Activated T-cell treated with anti-CD3 and anti-CD28 coated beads, Interleukin-2, amount 50 U/mL, for 24 hours (primary cell): Measurements from ENCODE around the gene NR6A1.
A peak's percentile ranks its signal among the peaks of the same experiment; 100 is the strongest.

Experiments used
- DNase-seq: peaks from one replicate; pipeline ENCODE4 v3.0.0-alpha.2; 2020
- H3K27ac Mint-ChIP-seq: 2 replicates; pipeline ENCODE4 v1.8.0; 2020; ENCODE audit warnings: mild to moderate bottlenecking, mixed read lengths
- H3K27me3 Mint-ChIP-seq: 2 replicates; pipeline ENCODE4 v1.8.0; 2020; ENCODE audit warnings: mixed read lengths
- H3K36me3 Mint-ChIP-seq: 2 replicates; pipeline ENCODE4 v1.8.0; 2020; ENCODE audit warnings: low read depth, mixed read lengths
- H3K4me1 Mint-ChIP-seq: 2 replicates; pipeline ENCODE4 v1.8.0; 2020; ENCODE audit warnings: low read depth, mixed read lengths
- H3K4me3 Mint-ChIP-seq: 2 replicates; pipeline ENCODE4 v1.8.0; 2020; ENCODE audit warnings: mild to moderate bottlenecking, moderate library complexity, mixed read lengths
- H3K9me3 Mint-ChIP-seq: 2 replicates; pipeline ENCODE4 v1.8.0; 2020; ENCODE audit warnings: mixed read lengths

The NR6A1 gene

DNA sequence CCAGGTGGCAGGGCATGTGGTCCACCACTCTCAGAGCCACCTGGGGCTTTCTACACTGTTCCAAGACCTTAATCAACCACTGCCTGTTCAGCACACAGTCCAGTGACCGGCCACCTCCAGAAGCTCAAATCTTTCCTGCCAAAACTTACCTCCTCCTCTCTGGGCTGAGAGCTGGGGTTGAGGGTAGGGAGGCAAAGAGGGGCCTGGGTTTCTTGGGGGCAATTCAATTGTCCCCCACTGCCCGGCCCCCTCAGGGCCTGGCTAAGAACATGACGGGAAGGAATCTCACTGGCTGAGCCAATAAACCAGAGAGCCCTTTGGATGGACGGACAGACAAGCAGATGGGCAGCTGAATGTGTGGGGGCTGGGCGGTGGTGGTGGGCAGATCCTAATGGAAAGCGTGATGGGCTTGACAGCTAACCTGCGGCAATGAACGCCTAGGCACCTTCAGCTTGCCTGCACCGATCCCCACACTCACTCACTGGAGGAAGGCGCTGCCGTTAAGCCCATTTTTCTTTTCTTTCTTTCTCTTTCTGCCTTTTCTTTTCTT lies 269.3 kb downstream of the NR6A1 start:
- Mint-ChIP-seq H3K9me3 (no peaks in the 10 kb centered on the region), H3K27me3 (peaks cover 48% of the 10 kb centered on the region), H3K4me1 (peaks cover 15% of the 10 kb centered on the region), H3K36me3 (no peaks in the 10 kb centered on the region), H3K27ac (no peak overlapping the region), H3K4me3 (no peak overlapping the region)
- DNase-seq = no peak

DNA sequence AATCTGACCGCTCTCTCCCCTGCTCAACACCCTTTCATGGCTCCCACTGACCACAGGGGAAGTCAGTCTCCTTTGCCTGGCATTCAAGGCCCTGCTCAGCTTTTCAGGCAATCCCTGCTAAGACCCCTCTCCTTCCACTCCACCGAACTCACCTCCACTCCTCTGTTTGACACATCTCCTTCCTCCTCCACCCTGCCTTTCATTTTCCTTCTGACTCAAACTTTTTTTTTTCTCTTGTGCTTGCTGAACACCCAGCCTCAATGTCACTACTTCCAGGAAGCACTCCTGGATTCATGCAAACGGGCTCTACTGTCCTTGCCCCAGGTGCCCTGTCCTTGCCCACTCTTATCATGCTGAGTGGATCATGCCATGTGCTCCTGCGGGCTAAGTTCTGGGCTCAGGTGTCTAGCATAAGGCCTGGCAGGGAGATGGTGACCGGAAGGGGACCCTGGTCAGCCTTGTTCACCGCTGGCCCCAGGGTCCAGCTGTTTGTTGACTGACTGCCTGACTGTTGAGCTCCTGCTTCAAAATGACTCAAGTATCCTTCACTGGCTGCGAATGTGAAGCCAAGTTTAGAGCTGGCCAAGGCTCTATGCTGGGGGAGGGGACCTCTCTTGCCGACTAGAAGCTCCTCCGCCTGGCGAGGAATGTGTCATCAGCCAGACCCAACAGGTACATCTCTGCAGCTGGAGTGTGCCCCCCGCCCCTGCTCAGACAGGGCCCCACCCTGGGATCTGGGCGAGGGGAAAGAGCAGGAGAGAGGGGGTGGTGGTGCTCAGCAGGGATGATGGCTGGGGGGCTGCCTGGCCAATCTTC lies 270.1 kb downstream of the NR6A1 start:
- no peak for DNase-seq
- Mint-ChIP-seq H3K27ac (no peak overlapping the region), H3K27me3 (peaks cover 41% of the 10 kb centered on the region), H3K36me3 (no peaks in the 10 kb centered on the region), H3K4me1 (peaks cover 18% of the 10 kb centered on the region), H3K4me3 (no peak overlapping the region), H3K9me3 (no peaks in the 10 kb centered on the region)

DNA sequence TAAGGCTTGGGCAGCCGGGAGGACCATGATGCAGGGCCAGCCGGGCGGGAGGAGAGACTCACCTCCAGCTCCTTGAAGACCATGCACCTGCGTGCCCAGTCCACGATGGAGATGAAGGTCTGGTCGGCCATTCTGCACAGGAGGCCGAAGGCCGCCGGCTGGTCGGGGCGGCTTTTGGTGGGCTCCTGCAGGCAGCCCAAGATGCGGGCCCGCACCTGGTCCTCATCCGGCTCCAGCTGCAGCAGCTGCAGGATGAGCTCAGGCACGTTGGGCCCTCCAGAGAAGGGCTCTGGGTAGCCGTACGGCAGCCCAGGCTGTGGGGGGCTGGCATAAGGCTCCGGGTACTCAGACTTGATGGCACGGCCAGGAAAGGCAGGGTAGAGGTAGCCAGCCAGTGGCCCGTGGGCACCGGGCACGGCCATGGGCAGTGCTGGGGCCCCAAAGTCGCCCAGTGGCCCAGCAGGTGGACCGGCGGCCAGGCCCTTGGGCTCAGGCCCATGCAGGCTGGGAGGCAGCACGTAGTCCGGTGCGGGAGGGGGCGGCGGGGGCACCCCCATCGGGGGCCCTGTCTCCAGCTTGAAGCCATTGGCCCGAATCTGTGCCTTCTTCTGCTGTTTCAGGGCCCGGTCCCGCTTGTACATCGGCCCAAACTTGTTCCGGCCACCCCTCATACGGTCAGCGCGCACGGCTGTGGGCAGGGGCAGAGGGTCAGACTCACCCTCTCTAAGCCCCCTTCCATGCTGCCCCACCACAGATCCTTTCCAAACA lies 270.9 kb downstream of the NR6A1 start:
- Mint-ChIP-seq H3K27me3 (peaks cover 33% of the 10 kb centered on the region), H3K27ac (no peak overlapping the region), H3K4me1 (peaks cover 23% of the 10 kb centered on the region), H3K4me3 (no peak overlapping the region), H3K36me3 (no peaks in the 10 kb centered on the region), H3K9me3 (no peaks in the 10 kb centered on the region)
- no peak for DNase-seq

GRCh38 chr9:124499216-124499615 lies 271.9 kb downstream of the NR6A1 start:
- Mint-ChIP-seq H3K36me3 (no peaks in the 10 kb centered on the region), H3K9me3 (no peaks in the 10 kb centered on the region), H3K27ac (no peak overlapping the region), H3K27me3 (peaks cover 30% of the 10 kb centered on the region), H3K4me1 (peaks cover 23% of the 10 kb centered on the region), H3K4me3 (no peak overlapping the region)
- no peak for DNase-seq

- Mint-ChIP-seq H3K36me3 (no peaks in the 10 kb centered on the region), H3K4me3 (no peak overlapping the region), H3K27me3 (peaks cover 24% of the 10 kb centered on the region), H3K9me3 (no peaks in the 10 kb centered on the region), H3K27ac (no peak overlapping the region), H3K4me1 (peaks cover 18% of the 10 kb centered on the region)
- DNase-seq = no peak
These were observed 272.5 kb downstream of the NR6A1 start for GRCh38 chr9:124498499-124499146.

GRCh38 chr9:124498040-124498439 lies 273.1 kb downstream of the NR6A1 start:
- Mint-ChIP-seq H3K4me3 (no peak overlapping the region), H3K27me3 (peaks cover 21% of the 10 kb centered on the region), H3K4me1 (peaks cover 17% of the 10 kb centered on the region), H3K9me3 (no peaks in the 10 kb centered on the region), H3K36me3 (no peaks in the 10 kb centered on the region), H3K27ac (no peak overlapping the region)
- no peak for DNase-seq

DNA sequence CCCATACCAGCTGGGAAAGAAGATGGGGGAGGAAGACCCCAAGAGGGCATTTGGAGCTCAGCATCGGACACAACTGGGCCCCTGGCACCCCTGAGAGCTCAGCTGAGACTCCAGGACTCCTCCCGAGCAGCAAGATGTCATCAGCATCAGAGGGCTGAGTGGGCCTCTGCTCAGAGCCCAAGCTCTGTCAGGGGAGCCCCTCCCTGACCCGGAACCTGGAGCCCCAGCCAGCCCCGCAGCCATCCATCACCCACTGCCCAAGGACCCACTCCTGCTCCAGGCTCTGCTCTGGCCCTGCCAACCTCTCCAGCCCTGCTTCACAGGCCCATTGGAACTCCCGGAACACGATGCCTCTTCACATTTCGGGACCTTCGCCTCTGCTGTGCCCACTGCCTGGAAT lies 273.7 kb downstream of the NR6A1 start:
- DNase-seq = no peak
- H3K36me3 Mint-ChIP-seq = no peaks in the 10 kb centered on the region
- H3K27ac Mint-ChIP-seq = no peak overlapping the region
- H3K4me3 Mint-ChIP-seq = no peak overlapping the region
- no peaks in the 10 kb centered on the region for H3K9me3 Mint-ChIP-seq
- peaks cover 18% of the 10 kb centered on the region for H3K27me3 Mint-ChIP-seq
- peaks cover 17% of the 10 kb centered on the region for H3K4me1 Mint-ChIP-seq

GRCh38 chr9:124496463-124496862 lies 274.6 kb downstream of the NR6A1 start:
- H3K36me3 Mint-ChIP-seq = no peaks in the 10 kb centered on the region
- no peak overlapping the region for H3K27ac Mint-ChIP-seq

GRCh38 chr9:124496075-124496449 lies 275.0 kb downstream of the NR6A1 start:
- peak overlapping the region; percentile 38 for H3K27ac Mint-ChIP-seq

More at GRCh38 chr9:124496463-124496862, 274.6 kb downstream of the NR6A1 start:
- Mint-ChIP-seq H3K27me3 (peaks cover 8% of the 10 kb centered on the region), H3K9me3 (no peaks in the 10 kb centered on the region), H3K4me1 (peaks cover 17% of the 10 kb centered on the region), H3K4me3 (no peak overlapping the region)
- DNase-seq = no peak

DNA sequence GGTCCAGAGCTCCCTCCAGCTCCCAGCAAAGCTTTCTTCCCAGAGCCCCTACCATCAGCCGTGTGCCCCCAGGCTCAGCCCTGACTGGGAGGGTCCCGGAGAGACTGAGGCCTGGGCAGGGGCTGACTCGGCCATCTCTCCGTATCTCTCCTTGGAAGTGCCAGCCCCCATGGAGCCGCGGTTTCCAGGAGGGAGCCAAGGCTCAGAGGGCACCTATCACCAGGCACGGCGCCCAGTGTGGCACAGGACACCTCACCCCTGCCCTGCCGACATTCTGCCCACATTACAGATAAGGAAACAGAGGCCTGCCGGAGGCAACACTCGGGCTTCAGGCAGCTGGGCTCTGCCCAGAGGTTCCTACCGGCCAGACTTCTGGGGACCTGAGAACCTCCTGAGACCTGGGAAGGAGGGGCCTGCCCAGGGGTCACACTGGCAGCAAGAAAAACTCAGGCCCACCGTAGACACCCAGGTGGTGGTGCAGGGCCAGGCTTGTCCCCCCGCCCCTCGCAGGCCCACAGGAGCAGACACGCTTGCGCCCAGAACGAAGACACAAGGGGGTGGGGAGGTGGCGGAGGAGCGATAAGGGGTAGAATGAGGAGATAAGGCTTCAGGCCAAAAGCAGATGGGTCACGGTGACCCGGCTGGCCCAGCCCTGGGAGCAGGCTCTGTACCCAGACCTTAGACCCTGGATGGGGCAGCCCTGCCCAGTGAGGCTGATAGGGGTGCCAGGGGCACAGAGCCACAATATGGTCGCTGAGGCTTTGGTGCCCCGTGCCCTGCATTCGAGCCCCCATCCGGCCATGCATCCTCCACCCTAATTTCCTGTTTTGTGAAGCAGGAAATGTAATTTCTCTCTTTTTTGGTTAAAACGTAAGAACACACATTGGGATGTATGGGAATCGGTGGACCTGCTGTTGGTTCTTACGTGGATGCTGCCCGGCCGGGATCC lies 275.7 kb downstream of the NR6A1 start:
- H3K27me3 Mint-ChIP-seq = peaks cover 4% of the 10 kb centered on the region
- DNase-seq = no peak
- H3K36me3 Mint-ChIP-seq = no peaks in the 10 kb centered on the region
- peaks cover 17% of the 10 kb centered on the region for H3K4me1 Mint-ChIP-seq
- H3K27ac Mint-ChIP-seq = peak overlapping the region; percentile 38
- H3K4me3 Mint-ChIP-seq = no peak overlapping the region
- no peaks in the 10 kb centered on the region for H3K9me3 Mint-ChIP-seq

More at GRCh38 chr9:124496075-124496449, 275.0 kb downstream of the NR6A1 start:
- no peak overlapping the region for H3K4me3 Mint-ChIP-seq
- DNase-seq = no peak
- H3K36me3 Mint-ChIP-seq = no peaks in the 10 kb centered on the region
- no peaks in the 10 kb centered on the region for H3K9me3 Mint-ChIP-seq
- peaks cover 4% of the 10 kb centered on the region for H3K27me3 Mint-ChIP-seq
- peaks cover 17% of the 10 kb centered on the region for H3K4me1 Mint-ChIP-seq

- H3K9me3 Mint-ChIP-seq = no peaks in the 10 kb centered on the region
- H3K27me3 Mint-ChIP-seq = no peaks in the 10 kb centered on the region
- no peak overlapping the region for H3K27ac Mint-ChIP-seq
- no peaks in the 10 kb centered on the region for H3K36me3 Mint-ChIP-seq
- no peak for DNase-seq
- H3K4me3 Mint-ChIP-seq = no peak overlapping the region
- peaks cover 10% of the 10 kb centered on the region for H3K4me1 Mint-ChIP-seq
These were observed 277.2 kb downstream of the NR6A1 start for GRCh38 chr9:124493794-124494479.

- Mint-ChIP-seq H3K36me3 (no peaks in the 10 kb centered on the region), H3K9me3 (no peaks in the 10 kb centered on the region), H3K27ac (no peak overlapping the region), H3K4me1 (peaks cover 10% of the 10 kb centered on the region), H3K4me3 (no peak overlapping the region), H3K27me3 (no peaks in the 10 kb centered on the region)
- DNase-seq = no peak
These were observed 277.9 kb downstream of the NR6A1 start for GRCh38 chr9:124493218-124493617.

DNA sequence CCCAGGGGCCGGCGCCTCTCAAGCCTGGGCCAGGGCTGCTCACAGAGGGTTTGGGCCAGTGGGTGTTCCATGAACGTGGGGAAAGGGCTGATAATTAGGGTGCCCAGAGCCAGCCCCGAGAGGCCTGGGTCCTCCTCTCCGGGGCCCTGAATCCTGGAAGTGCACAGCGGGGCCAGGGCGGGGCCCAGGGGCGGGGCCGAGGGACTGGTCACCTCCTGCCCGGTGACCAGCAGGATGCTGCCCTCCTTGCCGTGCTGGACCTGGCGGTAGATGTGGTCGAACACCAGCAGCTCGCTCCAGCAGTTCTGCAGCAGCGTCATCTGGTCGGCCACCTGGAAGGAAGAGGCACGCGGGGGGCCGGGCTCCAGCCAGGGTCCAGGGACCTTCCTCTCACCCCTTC lies 278.3 kb downstream of the NR6A1 start:
- no peak for DNase-seq
- Mint-ChIP-seq H3K4me3 (no peak overlapping the region), H3K9me3 (no peaks in the 10 kb centered on the region), H3K4me1 (peaks cover 10% of the 10 kb centered on the region), H3K36me3 (no peaks in the 10 kb centered on the region), H3K27ac (no peak overlapping the region), H3K27me3 (no peaks in the 10 kb centered on the region)
